Hippocampal formation (tissue), 2 donors: Measurements from ENCODE around the gene PEAK1.

Source experiments
- DNase-seq, 2 donors: peaks; one replicate each; lab custom pipeline; 2025; lab: John Stamatoyannopoulos, UW

The PEAK1 gene

DNA sequence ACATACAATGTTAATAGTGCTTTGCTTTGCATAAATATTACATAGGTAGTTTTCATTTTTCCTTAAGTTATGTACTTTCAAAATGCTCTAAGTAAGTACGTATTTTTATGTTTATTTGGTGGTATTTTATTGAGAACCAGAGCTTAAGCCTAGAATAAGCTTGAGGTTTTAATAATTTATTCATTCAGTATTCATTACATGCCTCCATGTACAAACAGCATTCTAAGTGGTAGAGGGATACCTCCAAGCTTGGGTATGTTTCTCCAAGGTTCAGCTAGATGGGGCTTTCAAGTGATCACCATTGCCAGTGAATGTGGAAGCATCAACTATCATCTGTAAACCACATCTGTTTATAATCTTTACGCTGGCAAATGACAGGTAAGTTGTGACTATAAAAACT is 52.3 kb downstream of the PEAK1 start:
- DNase-seq = no peak

DNA sequence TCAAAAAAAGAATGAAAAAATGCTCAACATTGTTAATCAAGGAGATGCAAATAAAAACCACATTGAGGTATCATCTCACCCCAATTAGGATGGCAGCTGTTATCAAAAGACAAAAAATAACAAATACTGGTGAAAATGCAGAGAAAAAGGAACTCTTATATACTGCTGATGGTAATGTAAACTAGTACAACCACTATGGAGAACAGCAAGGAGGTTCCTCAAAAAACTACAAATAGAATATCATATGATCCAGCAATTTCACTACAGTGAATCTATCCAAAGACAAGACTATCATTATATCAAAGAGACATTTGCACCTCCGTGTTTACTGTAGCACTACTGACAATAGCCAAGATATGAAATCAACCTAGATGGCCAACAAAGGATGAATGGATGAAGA is 58.4 kb downstream of the PEAK1 start:
- DNase-seq = no peak

DNA sequence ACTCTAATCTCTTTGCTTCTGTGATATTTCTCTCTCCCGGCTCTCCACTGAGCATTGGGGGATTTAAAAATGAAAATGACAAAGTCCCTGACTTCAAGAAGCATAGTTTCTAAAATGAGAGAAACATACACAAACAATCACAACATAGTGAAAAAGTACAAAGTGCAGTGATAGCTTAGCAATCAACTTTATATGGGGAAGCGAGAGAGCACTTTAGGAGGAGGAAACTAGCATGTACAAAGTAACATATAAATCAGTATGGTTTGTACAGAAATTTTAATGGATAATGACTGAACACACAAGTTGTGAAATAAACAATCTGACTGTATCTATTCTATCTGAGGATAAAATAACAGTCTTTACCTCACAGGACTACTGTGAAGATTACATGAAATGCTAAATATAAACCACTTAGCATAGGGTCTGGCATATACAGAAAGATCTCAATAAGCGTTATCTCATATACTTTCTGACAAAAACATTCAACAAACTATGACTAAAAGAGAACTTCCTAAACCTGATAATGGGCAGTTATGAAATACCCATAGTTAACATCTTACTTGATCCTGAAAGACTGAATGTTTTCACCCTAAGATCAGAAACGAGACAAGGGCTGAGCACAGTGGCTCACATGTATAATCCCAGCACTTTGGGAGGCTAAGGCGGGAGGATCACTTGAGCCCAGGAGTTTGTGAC is 61.2 kb downstream of the PEAK1 start:
- DNase-seq = no peak

DNA sequence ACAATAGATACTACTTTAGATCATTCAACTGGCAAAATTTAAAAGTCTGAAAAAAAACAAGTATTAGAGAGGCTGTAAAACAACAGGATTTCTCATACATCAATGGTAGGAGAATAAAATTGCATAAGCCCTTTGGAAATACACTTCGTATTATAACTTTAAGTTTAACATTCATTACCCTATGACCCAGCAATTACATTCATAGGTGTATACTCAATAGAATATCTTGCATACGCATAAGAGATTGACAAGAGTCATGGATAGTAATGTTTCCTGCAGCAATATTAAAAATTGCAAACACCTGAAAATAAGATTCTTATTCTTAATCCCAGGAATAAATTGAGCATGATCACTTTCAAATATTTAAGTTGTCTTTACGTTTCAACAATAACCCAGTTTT is 63.6 kb downstream of the PEAK1 start:
- DNase-seq = no peak

DNA sequence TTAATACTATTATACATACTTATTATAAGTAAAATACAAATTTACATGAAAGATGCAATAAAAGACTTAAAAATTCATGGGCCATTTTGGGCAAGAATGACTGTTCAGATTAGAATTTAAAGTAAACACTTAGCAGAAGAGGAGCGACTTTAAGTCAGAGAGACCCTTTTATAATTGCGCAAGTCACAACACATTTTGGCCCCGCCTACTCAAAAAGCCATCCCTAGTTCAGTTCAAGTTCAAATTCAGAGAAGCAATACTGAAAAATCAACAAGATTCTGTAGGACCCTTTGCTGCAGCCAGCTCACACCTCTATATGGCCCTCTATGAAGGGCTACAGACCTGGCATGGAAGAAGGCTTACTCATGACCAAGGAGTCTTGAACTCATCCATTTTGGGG is 64.6 kb downstream of the PEAK1 start:
- DNase-seq = no peak

DNA sequence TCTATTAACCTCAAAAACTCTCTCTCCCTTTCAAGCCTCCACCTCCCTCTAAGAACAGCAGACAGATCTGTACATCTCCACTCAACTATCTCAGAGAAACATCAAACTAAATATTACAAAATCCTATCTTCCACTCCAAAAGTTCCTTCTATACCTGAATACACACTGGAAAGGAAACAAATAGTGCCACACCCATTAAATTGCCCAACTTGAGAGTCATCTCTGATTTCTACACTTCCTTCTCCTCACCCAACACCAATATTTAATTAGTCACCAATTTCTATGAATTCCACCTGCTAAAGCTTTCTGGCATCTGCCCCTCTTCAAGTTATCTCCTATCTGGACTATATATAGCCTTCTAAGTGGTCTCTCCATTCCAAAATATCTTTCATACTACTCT is 65.8 kb downstream of the PEAK1 start:
- DNase-seq = no peak

DNA sequence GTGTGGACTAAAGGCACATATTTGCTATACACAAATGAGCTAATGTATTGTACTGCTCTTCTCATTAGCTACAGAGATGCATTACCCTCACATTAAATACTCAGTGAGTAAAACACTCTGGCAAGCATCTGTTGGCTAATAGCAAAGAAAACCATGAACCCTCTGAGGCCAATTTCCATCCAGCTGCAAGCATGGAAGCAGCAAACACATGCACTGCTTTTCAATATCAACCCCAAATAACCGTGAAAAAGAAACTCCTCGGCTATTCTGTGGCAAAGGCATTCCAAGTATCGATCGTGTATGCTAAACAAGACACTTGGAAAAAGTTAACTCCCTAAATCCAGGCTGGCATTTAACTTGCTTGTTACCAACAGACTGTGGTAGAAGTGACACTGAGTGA is 67.0 kb downstream of the PEAK1 start:
- DNase-seq = no peak

DNA sequence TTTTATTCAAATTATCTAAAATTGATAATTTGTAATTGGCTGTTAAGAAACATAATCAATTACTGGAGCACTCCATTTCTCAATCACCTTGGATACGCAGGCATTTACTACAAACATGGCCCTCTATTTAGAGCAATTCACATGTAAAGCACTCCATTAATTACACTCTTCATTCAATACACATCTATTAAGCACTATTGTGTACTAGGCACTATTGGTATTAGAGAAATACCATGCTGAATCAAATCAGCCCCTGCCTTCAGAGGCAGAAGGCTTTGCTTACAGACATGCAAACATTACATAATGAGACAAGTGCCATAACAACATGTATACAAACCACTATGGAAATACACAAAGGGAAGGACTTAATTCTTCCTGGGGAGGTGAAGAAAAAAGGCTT is 69.1 kb downstream of the PEAK1 start:
- no peak for DNase-seq

DNA sequence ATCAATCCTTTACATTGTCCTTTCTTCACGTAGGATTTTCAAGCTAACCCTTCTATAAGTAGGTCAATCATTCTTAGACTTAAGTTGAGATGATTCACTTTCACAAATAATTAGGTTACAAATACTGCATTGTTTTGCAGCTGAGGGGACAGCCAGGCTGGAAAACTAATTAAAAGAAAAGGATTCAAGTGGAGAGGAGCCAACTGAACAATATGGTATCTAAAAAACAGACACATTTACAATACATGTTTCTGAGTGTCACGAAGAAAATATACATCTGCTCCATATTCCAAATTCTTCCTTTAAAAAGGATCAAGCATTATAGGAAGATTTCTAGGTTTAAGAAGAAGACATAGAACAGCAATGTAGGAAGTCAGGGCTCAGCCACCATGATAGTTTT is 70.2 kb downstream of the PEAK1 start:
- no peak for DNase-seq

DNA sequence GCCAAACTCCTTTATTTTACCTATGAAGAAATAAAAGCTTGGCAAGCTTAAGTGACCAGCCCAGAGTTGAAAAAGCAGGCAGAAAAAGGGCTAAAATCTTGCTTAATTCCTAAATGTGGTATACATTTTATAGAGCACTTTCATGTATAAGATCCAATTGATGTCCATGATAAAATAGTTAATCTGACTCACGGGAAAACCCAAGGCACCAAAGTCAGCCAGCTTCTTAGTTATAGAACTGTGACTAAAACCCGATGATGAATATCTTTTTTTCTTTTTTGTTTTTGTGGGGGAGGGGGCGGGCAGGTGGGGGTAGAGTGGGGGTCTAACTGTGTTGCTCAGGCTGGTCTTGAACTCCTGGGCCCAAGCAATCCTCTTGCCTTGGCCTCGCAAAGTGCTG is 71.4 kb downstream of the PEAK1 start:
- no peak for DNase-seq

DNA sequence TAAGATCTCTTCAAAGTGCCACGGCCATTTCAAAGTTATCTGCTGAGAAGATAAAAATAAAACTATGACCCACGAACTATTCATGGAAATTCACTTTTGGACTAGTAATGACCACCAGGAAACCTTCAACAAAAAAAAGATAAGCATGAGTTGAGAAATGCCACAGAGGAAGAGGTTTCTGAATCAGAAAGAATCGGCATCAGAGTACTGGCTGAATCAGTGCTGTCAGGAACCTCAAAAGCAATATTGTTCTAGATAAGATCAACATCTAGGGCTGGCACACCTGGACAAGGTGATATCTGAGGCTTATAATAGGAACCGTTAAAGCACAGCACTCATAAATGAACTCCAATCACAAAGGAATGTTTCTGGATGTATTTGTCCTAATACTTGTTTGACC is 72.7 kb downstream of the PEAK1 start:
- DNase-seq = no peak

DNA sequence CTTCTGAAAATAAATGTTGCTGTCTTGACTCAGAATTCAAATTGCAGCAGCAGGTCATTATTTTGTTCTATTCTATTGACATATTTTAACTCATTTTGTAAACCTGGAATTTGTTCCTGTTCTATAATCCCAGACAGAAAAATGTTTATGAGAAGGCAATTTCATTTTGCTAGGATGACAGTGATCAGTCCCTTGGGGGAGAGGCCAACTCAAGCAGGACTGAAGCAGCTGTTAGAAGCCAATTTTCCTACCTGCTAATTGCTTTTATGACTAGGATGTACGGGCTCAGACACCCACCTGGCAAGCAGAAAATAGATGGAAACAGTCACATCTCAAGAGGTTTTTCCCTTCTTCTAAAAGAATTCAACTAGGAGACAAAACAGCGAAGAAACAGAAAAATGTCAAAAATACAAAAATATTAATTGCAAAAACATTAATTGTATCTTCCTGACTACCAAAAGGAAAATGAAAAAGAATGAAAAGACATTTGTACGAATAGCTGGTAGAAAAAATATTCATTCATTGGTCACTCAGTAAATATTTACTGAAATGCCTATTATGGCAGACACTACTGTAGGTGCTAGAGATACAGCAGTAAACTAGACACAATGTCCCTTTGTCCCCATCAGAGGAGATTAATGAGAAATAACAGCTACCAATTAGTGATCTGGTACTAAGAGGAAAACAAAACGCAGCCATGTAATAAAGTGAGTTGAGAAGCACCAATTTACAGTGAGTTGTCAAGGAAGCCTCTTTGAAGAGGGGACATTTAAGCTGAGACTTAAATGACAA is 73.5 kb downstream of the PEAK1 start:
- no peak for DNase-seq

DNA sequence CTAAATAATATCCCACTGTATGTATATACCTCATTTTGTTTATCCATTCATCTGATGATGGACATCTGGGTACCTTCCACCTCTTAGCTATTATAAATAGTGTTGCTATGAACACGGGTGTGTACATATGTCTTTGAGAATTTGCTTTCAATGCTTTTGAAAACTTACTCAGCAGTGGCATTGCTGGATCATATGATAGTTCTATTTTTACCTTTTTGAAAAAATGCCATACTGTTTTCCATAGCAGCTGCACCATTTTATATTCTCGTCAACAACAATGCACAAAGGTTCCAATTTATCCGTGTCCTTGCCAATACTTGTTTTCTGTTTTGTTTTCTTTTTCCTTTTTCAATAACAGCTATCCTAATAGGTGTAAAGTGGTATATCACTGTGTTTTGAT is 77.1 kb downstream of the PEAK1 start:
- no peak for DNase-seq

DNA sequence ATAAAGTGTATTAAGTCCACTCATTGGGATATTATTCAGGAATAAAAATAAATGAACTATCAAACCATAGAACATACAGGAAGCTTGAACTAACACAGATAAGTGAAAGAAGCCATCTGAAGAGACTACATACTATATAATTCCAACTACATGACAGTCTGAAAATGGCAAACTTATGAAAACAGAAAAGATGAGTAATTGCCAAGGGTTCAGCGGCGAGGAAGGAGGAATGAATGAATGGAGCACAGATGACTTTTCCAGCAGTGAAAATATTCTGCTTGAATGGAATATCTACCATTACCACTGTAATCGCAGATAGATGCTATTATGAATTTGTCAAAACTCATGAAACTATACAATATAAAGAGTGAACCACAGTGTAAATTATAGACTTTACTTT is 79.7 kb downstream of the PEAK1 start:
- DNase-seq = no peak

DNA sequence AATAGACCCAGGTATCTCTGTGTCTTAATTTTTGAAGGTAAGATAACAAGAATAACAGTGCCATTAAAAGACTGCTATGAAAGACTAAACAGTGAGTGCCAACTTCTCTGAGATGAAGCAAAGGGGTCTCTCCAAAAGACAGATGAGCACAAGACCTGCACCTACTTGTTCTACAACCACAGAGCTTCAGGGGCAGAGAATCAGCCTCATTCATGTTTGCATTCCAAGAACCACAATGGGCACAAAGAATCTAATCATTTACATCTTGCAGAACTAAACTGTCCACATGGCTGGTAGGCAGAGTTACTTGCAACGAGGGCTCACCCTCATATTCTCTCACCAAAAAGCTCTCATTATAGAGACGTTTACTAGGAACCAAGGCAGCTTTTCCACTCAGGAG is 83.9 kb downstream of the PEAK1 start:
- DNase-seq = no peak

DNA sequence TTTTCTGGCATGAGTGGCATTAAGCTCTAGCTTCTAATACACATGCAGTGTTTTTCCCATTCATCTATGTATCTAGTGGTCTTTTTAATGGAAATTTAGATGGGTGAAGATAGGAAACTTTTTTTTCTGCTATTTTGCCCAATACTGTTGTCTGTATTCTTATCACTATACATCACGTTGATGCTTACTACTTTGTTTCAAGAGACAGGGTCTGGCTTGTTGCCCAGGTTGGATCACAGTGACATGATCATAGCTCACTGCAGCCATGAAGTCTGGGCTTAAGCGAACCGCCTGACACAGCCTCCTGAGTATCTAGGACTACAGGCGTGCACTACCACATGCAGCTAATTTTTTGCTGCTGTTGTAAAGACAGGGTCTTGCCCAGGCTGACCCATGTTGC is 84.6 kb downstream of the PEAK1 start:
- no peak for DNase-seq

DNA sequence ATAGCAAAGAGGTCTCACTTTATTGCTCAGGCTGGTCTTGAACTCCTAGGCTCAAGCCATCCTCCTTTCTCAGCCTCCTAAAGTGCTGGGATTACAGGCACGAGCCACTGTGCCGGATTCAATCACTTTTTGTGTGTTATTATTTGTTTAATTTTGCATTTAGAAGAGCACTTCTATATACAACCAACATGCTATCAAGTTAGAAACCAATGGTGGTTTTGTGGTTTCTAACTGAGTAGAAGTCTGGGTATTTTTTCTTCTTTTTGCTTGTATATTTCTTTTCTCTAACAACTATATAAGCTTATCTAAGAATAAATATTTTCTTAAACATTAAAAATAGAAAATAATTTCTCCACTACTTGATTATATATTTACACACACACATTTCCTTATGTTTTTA is 86.7 kb downstream of the PEAK1 start:
- DNase-seq = no peak

DNA sequence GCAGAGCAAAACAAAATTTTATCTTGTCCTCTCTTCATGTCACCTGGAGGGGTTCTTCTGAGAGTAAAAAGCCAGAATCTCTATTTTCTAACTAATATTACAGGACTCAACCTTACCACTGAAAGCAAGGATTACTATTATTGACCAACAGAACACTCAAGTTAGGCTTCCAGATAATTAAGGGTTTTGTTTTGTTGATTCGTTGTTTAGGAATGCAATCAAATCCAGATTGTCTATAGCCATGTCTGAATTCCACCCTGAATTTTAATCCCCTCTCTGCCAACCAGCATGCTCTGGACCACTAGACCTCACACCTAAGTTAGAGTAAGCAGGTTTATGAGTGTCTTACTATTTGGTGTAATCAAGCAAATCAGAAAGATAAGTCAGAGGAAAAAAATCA is 90.7 kb downstream of the PEAK1 start:
- no peak for DNase-seq

DNA sequence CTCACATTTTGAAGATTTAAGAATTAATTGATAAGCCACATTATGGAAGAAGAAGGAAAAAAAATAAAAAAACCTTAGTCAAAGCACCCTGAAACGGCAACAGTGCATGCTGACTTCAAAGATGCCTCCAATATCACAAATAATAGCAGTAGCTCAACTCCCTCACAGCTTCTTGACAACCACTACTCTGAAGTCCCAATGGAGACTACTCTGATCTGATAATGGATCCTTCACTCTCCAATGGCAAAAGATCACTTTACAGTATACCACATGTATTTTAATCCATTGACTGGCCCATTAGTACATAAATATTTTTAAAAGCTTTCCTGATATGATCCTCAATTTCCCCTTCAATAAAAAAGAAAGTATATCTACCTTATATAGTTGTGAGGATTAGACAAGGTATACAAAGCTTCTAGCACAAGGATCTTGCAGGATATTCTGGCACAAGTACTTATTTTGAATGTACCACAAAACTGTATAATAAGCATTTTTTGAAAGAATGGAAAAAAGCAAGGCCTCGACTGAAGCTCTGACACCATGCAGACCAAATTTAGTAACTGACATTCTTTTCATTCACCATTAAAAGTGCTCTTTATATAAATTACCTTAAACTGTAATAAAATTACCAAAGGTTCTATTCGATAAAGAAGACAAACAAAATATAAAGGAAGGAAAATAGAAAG is 91.9 kb downstream of the PEAK1 start:
- DNase-seq = no peak

DNA sequence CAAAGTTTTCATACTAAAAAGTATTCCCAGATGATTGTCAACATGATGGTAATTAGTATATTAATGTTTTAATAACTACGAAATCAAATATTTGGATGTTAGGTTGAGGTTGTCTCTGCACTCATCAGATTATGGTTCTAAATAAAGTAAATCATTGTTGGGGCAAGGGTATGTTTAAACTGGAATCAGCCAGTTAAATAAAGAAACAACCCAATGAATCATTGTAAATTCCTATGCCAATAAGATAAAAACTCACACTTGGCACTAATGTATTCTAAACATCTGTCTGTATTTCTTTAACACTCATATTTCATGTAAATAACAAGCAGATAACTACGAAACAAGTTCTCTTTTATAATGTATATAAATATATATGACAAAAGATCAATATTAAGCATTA is 92.7 kb downstream of the PEAK1 start:
- no peak for DNase-seq

DNA sequence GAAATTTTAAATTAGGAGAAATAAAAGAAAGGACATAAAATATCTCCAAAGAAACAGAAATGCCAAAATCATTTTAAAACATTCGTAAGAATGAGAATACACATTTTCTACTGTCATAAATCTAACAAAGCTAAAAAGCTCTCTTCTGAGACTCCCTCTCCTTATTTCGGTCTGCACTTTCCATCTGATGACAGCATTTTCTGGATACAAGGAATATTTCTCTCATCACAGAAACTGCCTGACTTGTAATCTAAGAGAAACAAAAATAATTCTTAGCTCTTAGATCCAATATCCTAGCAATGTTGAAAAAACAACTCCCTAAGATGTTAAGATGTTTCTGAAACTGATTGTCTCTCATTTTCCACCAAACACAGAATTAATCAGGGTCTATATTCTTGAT is 93.5 kb downstream of the PEAK1 start:
- no peak for DNase-seq

DNA sequence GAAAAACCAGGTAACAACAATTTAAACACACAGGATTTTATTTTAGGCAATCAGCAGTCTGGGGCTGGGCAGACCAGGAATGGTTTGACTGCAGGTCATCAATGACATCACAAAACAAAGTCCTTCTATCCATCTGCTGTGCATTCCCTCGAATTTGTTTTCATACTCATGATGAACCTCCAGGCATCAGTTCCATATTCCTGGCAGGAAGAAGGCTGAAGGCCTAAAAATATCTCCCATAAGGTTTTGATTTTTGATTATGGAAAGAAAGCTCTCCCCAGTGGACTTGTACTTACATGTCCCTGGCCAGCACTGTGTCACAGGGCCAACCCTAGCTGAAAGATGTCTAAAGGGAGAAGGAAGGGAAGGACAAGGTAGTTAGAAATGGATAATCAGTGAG is 107.4 kb downstream of the PEAK1 start:
- no peak for DNase-seq
